NB4 (cell line): Measurements from ENCODE around the gene CCL15.

Experiments used
- DNase-seq: peaks from one replicate; pipeline ENCODE4 v3.0.0; 2010; ENCODE audit warnings: low read depth
- H3K4me3 ChIP-seq: one replicate; pipeline ENCODE4 v1.5.1; 2011; ENCODE audit warnings: mild to moderate bottlenecking, low read depth, low read length, moderate library complexity
- CTCF ChIP-seq: IDR thresholded peaks from one replicate; pipeline ENCODE4 v1.5.1; 2012; ENCODE audit warnings: low read depth, low read length
- MAX ChIP-seq: IDR thresholded peaks from 2 replicates; pipeline ENCODE4 v1.6.1; 2011; ENCODE audit warnings: low read depth, low read length
- MYC ChIP-seq: IDR thresholded peaks from 2 replicates; pipeline ENCODE4 v1.6.1; 2011; ENCODE audit warnings: low read depth, low read length
- POLR2A ChIP-seq: IDR thresholded peaks from 2 replicates; pipeline ENCODE4 v1.6.1; 2011; ENCODE audit warnings: mild to moderate bottlenecking; ENCODE audit not compliant: insufficient read length; ENCODE audit errors: extremely low read depth

The CCL15 gene

GRCh38 chr17:35965272-35965671, 36.1 kb downstream of the CCL15 start:
- TF ChIP-seq MAX (no peak), CTCF (no peak), MYC (no peak), POLR2A (no peak)
- DNase-seq: no peak
- no peak overlapping the region for H3K4me3 ChIP-seq

GRCh38 chr17:35963663-35964062, 37.7 kb downstream of the CCL15 start:
- DNase-seq: no peak
- no peak for TF ChIP-seq MAX
- no peak for TF ChIP-seq CTCF
- TF ChIP-seq MYC: no peak
- no peak for TF ChIP-seq POLR2A
- no peak overlapping the region for H3K4me3 ChIP-seq

GRCh38 chr17:35953720-35954119, 47.6 kb downstream of the CCL15 start:
- no peak overlapping the region for H3K4me3 ChIP-seq
- no peak for DNase-seq
- TF ChIP-seq CTCF (no peak), POLR2A (no peak), MYC (no peak), MAX (no peak)

- no peak for TF ChIP-seq POLR2A
- no peak for DNase-seq
Measured at GRCh38 chr17:35949401-35949800, 52.0 kb downstream of the CCL15 start.

GRCh38 chr17:35948092-35948491, 53.3 kb downstream of the CCL15 start:
- TF ChIP-seq MYC: no peak
- H3K4me3 ChIP-seq: no peak overlapping the region
- no peak for DNase-seq

More at GRCh38 chr17:35949401-35949800, 52.0 kb downstream of the CCL15 start:
- H3K4me3 ChIP-seq: no peak overlapping the region
